GM19238 (cell line): ENCODE measurements around the gene LARGE1.

Experiments
- DNase-seq: peaks from one replicate; pipeline ENCODE4 v3.0.0; 2011; ENCODE audit warnings: low spot score; ENCODE audit not compliant: insufficient read length

The LARGE1 gene

GRCh38 chr22:33780531-33781136 is 139.6 kb downstream of the LARGE1 start:
- DNase-seq: no peak

GRCh38 chr22:33779243-33779642 is 141.0 kb downstream of the LARGE1 start:
- no peak for DNase-seq

DNA sequence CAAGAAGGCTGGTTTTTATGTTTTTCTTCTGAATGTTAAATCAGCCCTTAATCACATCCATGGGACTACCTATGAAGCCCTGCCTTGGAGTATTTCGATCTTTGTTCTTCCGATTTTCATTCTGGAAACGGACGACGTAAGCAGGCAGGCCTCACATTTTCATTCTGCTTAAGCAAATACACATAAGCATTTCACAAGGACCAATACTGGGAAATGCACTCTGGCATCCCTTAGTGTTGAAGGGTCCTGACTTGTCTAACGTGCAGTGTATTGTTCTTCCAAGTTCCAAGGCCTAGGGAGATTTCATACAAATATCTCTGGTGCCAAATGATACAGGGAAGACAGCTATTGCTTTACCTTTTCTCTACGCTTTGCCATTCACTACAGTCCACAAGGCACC is 143.8 kb downstream of the LARGE1 start:
- DNase-seq: no peak

DNA sequence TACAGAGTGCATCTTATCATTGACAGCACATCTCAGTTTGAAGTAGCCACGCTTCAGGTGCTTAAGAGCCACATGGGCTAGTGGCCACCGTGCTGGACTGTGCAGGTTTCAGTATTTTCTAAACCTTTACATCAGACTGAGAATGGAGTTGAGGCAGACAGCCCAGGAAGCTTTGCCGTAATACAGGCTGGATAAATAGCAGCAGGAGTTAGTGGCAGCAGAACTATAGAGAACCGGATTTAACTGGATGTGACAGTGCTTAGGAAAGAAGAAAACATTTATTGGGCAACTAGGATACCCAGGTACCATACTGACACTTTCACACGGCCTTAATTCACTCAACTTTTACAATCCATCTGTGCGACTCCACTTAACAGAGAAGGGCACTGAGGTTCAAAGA is 145.5 kb downstream of the LARGE1 start:
- no peak for DNase-seq

GRCh38 chr22:33772745-33773144 is 147.5 kb downstream of the LARGE1 start:
- no peak for DNase-seq

DNA sequence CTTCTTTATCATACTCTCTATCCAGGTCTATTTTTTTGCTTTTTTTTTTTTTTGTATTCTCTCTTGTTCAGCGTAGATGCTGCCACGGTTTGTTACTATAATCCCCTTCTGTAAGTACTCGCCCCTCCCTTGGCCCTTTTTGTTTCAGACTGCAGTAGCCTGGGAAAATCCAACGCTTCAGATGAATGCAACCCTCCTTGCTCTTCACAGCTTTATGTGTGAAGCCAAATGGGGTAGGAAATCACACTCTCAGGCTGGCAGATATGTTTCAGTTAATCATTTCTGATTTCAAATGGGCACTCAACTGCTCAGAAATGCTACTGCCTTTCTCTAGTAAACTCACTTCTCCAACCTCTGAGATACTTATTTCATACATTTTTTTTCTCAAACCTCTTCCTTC is 149.1 kb downstream of the LARGE1 start:
- no peak for DNase-seq

DNA sequence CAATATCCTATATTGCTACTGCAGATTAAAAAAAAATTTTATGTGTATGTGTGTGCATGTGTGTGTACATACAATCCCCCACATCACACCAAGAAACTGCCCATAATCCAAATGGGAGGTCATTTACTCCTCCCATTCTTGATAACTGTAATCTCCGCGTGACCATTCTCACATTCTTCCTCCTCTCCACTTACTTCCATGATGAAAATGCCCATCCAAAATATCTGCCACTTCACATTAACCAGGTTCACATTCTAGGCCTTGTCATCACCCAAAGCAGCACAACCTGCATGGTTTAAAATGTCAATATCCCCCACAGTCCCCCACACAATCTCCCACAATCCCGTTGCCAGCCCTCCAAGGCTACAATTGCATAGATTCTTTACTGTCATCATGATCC is 149.6 kb downstream of the LARGE1 start:
- DNase-seq: no peak

DNA sequence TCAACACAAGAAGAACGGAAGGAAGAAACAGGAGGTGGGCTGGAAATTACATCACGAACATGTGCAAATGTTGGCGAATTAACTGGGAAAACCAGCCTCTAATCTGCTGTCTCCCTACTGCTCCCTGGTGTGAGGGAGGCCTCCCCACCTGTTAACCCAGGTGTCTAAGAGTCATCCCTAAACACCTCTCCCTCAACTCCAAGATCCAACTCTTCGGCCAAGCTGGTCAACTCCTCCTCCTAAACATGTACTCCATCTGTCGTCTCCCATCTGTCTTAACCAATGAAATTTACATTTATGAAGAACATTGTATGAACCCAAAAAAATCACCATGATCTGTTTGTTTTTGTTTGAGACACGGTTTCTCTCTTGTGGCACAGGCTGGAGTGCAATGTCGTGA is 154.2 kb downstream of the LARGE1 start:
- no peak for DNase-seq

GRCh38 chr22:33758961-33759360 is 161.3 kb downstream of the LARGE1 start:
- no peak for DNase-seq

DNA sequence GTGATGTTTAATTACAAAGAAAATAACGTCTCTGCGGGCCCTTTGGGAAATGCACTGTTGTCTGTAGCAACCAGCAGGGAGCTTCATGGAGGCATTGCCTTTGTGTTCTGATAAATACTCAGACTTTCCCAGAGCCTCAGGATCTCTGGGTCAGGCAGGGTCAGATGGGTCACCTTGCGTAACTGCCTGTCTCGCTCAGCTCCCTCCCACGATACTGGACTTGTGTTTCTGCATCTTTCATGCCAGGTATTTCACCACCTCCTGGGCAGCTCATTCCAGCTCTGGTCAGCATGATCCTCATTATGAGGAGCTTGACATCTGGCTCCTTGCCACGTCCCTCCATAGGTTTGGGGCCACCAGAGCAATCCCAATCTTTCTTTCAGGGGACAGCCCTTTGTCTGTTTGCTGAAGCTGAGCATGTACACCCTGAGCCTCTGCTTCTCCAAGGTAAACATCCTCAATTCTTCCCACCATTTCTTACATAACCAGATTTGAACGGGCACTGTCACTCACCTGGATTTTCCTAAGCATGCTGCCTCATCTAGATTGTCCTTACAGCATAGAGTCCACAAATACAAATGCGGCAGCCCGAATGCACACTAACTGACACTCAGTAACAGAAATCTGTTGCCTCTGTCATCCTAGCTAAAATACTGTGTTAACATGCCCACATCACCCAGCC is 162.3 kb downstream of the LARGE1 start:
- DNase-seq: no peak

DNA sequence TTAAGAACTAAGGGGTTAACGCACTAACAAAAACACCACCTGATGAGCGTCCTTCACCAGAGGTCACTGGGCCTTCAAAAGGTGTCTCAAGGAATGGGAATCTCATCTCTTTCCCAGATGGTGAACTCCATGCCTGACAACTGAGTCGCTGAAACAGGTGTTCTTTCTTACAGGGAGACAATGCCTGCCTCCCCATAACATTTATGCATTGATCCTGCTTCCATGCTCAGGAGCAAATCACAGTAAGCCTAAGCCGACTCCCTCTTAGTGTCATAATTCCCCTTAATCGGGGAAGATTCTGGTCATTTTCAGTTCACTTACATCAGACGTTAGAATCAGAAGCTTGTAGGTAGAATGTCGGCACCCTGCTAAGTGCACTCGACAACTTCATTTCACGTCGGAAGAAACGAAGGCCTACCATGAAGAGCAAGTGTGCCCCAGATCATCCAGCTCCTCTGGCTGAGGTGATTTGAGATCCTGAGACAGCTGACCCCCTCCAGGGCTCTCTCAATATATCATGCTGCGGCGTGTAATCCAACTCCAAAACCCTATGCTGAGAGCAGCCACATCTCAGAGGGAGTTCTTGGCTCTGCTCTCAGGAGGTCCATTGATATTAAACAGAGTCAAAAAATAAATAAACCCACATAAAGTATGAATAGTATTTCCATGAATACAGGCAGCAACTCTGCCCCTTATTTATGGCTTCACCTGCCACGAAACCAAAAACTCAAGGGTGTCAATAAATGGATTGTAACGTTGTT is 163.1 kb downstream of the LARGE1 start:
- no peak for DNase-seq

- DNase-seq: no peak
Observed at GRCh38 chr22:33756508-33756949, 163.7 kb downstream of the LARGE1 start.

DNA sequence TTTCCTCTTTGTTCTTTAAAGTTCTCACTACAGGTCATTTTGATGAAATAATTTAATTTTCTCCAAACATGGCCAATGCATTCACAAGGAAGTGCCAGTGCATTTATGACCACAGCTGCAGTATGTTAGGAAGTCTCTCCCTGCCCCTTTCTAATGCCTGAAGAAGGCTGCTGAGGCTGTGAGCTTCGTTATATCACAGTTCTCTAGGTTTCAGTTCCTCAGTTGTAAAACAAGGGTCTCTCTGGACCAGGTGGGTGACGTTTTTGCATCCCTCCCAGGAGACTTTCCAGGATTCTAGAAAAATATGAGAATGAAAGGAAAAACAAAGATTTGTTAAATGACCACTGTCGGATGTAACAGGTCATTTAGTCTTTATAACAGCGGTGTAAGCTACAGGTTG is 171.6 kb downstream of the LARGE1 start:
- no peak for DNase-seq

DNA sequence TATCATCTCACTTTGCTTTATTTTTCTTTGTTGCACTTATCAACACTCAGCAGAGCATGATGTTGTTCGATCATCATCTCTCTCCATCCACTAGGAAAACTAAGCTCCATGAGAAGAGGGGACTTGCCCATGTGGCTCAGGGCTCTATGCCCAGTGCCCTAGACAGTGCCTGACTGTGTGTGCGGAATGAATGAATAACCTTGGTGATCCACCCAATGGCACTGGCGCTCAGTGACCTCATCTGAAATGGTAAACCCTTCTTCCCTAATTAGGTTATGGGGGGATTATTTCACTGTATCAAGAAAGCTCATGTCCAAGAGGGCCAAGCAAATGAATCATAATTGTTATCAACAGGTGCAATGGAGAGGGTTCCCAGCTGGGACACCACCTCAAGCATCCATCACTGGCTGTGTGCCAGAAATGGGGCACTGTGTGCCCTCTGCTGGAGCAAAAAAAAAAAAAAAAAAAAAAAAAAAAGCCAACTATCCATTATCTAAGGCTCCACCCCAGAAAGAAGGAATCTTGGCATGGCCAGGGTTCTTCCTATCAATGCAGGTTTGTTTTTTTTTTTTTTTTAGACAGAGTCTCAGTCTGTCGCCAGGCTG is 172.6 kb downstream of the LARGE1 start:
- DNase-seq: no peak

GRCh38 chr22:33747029-33747428 is 173.2 kb downstream of the LARGE1 start:
- DNase-seq: no peak

DNA sequence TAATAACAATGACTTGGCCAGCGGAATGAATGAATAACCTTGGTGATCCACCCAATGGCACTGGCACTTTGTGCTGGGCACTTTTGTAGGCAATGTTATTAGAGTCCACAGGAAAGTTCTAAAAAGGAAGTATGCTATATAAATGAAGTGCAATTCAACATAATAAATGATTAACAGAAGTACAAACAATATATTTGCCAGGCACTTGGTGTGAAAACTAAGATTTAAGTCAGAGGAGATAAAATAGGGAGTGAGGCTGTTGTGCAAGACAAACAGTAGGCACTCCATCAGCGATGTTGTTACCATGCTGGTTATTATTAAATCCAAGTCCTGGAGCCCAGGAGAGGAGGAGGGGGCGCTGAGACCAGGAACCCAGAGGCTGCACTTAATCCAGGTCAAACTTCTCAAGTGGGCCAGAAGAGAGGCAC is 173.8 kb downstream of the LARGE1 start:
- DNase-seq: no peak

- DNase-seq: no peak
Observed at GRCh38 chr22:33745501-33745900, 174.8 kb downstream of the LARGE1 start.

- no peak for DNase-seq
Observed at GRCh38 chr22:33743756-33744155, 176.5 kb downstream of the LARGE1 start.

GRCh38 chr22:33741025-33741424 is 179.3 kb downstream of the LARGE1 start:
- no peak for DNase-seq

- no peak for DNase-seq
Observed at GRCh38 chr22:33739516-33739915, 180.8 kb downstream of the LARGE1 start.

DNA sequence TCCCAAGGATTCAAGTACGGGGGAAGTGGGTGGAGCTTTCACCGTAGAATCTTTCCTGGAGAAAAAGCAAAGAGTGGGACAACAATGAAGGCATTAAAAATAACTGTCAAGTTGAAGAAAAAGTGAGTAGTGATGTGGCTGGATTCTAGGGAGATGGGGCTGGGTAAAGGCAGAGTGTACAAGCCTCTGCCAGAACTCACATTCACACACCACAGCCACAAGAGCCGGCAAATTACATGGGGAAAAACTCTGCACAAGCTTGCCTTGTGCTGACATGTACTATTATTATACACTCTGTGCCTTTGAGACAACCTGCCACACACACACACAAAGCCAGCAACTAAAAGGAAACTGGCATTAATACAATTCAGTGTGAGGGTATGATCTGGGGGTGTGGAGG is 182.6 kb downstream of the LARGE1 start:
- DNase-seq: no peak

DNA sequence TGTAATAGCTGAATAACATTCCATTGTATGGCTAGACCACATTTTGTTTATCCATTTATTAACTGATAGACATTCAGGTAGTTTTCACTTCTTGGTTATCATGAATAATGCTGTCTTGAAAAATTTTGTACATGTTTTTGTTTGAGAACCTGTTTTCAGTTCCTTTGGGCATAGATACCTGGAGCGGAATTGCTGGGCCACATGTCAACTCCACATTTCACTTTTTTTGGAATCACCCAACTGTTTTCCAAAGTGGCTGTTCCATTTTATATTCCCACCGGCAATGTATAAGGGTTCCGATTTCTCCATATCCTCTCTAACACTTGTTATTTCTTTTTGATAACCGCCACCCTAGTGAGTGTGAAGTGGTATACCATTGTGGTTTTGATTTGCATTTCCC is 184.3 kb downstream of the LARGE1 start:
- no peak for DNase-seq
